Ovary (tissue), 3 donors: ENCODE data around the gene NOBOX.
"Not testable (repeated sequence)": the region's sequence is repeated elsewhere in the genome, so short reads cannot be mapped to it uniquely, and the experiment has no call there.

ENCODE experiments used
- EP300 ChIP-seq: sonication (generic); formaldehyde crosslinking; IDR thresholded peaks from one replicate; pipeline ENCODE4 v1.6.1; 2017; ENCODE audit warnings: antibody characterized with exemption
- POLR2A ChIP-seq: fragments of 450-650 bp; IDR thresholded peaks from one replicate; pipeline ENCODE4 v1.6.1; 2017; ENCODE audit warnings: antibody characterized with exemption, mild to moderate bottlenecking, moderate library complexity
- TF ChIP-seq, protein P1 (sequence below), 3 donors: fragments of 450-650 bp in 2 of 3; fragments of 200-600 bp in 1 of 3; IDR thresholded peaks; one replicate each; pipeline versions ENCODE4 v1.5.1 to v1.8.0; 2016 to 2022; ENCODE audit warnings: antibody characterized with exemption in 3 of 3, mild to moderate bottlenecking in 1 of 3
- donor health status: DM: no; HTN: no; CAD: no.

- TF ChIP-seq POLR2A, EP300: not testable (repeated sequence)
- TF ChIP-seq, protein P1, sequence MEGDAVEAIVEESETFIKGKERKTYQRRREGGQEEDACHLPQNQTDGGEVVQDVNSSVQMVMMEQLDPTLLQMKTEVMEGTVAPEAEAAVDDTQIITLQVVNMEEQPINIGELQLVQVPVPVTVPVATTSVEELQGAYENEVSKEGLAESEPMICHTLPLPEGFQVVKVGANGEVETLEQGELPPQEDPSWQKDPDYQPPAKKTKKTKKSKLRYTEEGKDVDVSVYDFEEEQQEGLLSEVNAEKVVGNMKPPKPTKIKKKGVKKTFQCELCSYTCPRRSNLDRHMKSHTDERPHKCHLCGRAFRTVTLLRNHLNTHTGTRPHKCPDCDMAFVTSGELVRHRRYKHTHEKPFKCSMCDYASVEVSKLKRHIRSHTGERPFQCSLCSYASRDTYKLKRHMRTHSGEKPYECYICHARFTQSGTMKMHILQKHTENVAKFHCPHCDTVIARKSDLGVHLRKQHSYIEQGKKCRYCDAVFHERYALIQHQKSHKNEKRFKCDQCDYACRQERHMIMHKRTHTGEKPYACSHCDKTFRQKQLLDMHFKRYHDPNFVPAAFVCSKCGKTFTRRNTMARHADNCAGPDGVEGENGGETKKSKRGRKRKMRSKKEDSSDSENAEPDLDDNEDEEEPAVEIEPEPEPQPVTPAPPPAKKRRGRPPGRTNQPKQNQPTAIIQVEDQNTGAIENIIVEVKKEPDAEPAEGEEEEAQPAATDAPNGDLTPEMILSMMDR (IDR thresholded peaks at IDR 0.05) = not testable (repeated sequence)
Measured at GRCh38 chr7:144369221-144369620, 34.3 kb downstream of the NOBOX start.
